Transverse colon (tissue), 4 donors: ENCODE results near the gene GPR62. TPM values are rescaled to one million over a fixed set of nuclear protein-coding genes. Genes with fewer than 3 reads are reported as not detected.

Experiments
- DNase-seq: peaks from one replicate; pipeline ENCODE4 v3.0.0-alpha.2; 2019
- H3K27ac ChIP-seq, 4 donors: fragments of 200-600 bp; sonication (generic); 2 replicates each; pipeline ENCODE4 v1.5.1; 2016 to 2018; ENCODE audit warnings: inconsistent platforms in 4 of 4
- H3K27me3 ChIP-seq: fragments of 200-600 bp; sonication (generic); 2 replicates; pipeline ENCODE4 v1.5.1; 2017; ENCODE audit warnings: inconsistent platforms
- H3K36me3 ChIP-seq, 4 donors: fragments of 200-600 bp; sonication (generic); 2 replicates each; pipeline ENCODE4 v1.5.1; 2017 to 2019; ENCODE audit warnings: inconsistent platforms in 4 of 4
- H3K4me1 ChIP-seq, 4 donors: fragments of 200-600 bp; sonication (generic); 2 replicates each; pipeline ENCODE4 v1.5.1; 2017 to 2020; ENCODE audit warnings: inconsistent platforms in 4 of 4
- H3K4me3 ChIP-seq, 4 donors: fragments of 200-600 bp; sonication (generic); 1 replicate in 1 of 4; 2 replicates in 3 of 4; pipeline versions ENCODE4 v1.5.1 to v1.6.1; 2017 to 2019; ENCODE audit warnings: inconsistent platforms in 4 of 4
- H3K9me3 ChIP-seq, 2 donors: fragments of 200-600 bp; sonication (generic); 2 replicates each; pipeline ENCODE4 v1.5.1; 2017 to 2019; ENCODE audit warnings: inconsistent platforms in 2 of 2
- CTCF ChIP-seq, 5 experiments: fragments of 200-600 bp in 3 of 5; fragments of 450-650 bp in 2 of 5; sonication (generic) in 3 of 5; IDR thresholded peaks; 1 replicate in 2 of 5; 2 replicates in 3 of 5; pipeline ENCODE4 v1.5.1; 2016 to 2017; ENCODE audit warnings: antibody characterized with exemption in 5 of 5, inconsistent platforms in 3 of 5, mild to moderate bottlenecking in 2 of 5, moderate library complexity in 1 of 5
- EP300 ChIP-seq: sonication (generic); formaldehyde crosslinking; IDR thresholded peaks from one replicate; pipeline ENCODE4 v1.6.1; 2017; ENCODE audit warnings: antibody characterized with exemption, low read depth
- POLR2A ChIP-seq: fragments of 450-650 bp; IDR thresholded peaks from one replicate; pipeline ENCODE4 v1.6.1; 2016; ENCODE audit warnings: antibody characterized with exemption, mild to moderate bottlenecking, moderate library complexity
- POLR2AphosphoS5 ChIP-seq, 3 donors: sonication (generic); formaldehyde crosslinking; IDR thresholded peaks; one replicate each; pipeline ENCODE4 v1.6.1; 2016; ENCODE audit warnings: antibody characterized with exemption in 3 of 3
- WGBS, 2 donors: methylation state at CpG; one replicate each; pipeline ENCODE4 v1.1.5; 2018; ENCODE audit warnings: low coverage in 1 of 2; 5-methylcytosine and 5-hydroxymethylcytosine counted together
- in situ Hi-C, 4 donors: fragments of 200-750 bp; cut with MboI; loops; one replicate each; pipeline versions ENCODE4 v1.15.0 to v1.15.1; 2017; ENCODE audit warnings: low sequenced_read_pairs in 3 of 4, low pct_ligation_motif_present in 1 of 4, low pct_unique_long_range_greater_than_20kb in 1 of 4
- intact Hi-C: fragments of 100-400 bp; cut with DNase I; formaldehyde crosslinking; loops from one replicate; pipeline ENCODE4 v1.15.1; 2023; ENCODE audit warnings: low total_unique reads
- total RNA-seq, 4 donors: library from RNA; depleted of rRNA; stranded (reverse); fragments of >200 nt; gene quantifications; one replicate each; pipeline ENCODE4 v1.1.0, GENCODE V29; 2016

GPR62 gene
- total RNA-seq, 4 donors from 2014 or later = not detected

GRCh38 chr3:51994530-51994929, 39.3 kb downstream of the GPR62 start:
- TF ChIP-seq CTCF (IDR thresholded peaks at IDR 0.05) (no peak), EP300 (no peak), POLR2A (no peak), POLR2AphosphoS5 (IDR thresholded peaks at IDR 0.05) (no peak)
- peak overlapping the region in 3 of 4 donors; percentile 85 to 94 (median 88) for H3K27ac ChIP-seq
- intact Hi-C loops (no loop called here), in situ Hi-C loops (no loop called here)
- peaks cover 4% of the 10 kb centered on the region for H3K27me3 ChIP-seq
- WGBS, 2 donors = 67% methylated on average over 2 of the region's 2 CpGs; no CpG with 5 or more reads in 1 of the 2 donors
- H3K4me1 ChIP-seq = peaks cover 8 to 24% (median 14%) of the 10 kb centered on the region in 4 donors
- H3K36me3 ChIP-seq = peaks cover 0 to 18% (median 7%) of the 10 kb centered on the region in 4 donors
- DNase-seq = no peak
- H3K9me3 ChIP-seq = no peaks in the 10 kb centered on the region
- H3K4me3 ChIP-seq = peak overlapping the region in 2 of 4 donors; percentile 64 to 95

- Histone ChIP-seq H3K36me3 (peaks cover 0 to 18% (median 7%) of the 10 kb centered on the region in 4 donors), H3K27ac (peak within 1 kb of the TSS; percentile 83 to 94 (median 86)), H3K4me3 (peak within 1 kb of the TSS; percentile 50 to 95 (median 57)), H3K9me3 (no peaks in the 10 kb centered on the region), H3K4me1 (peaks cover 8 to 24% (median 14%) of the 10 kb centered on the region in 4 donors), H3K27me3 (peaks cover 4% of the 10 kb centered on the region)
- 0% methylated on average over 2 to 40 of the region's 40 CpGs for WGBS, 2 donors
- intact Hi-C loops (no loop called here), in situ Hi-C loops (no loop called here)
- TF ChIP-seq POLR2AphosphoS5 (IDR thresholded peaks at IDR 0.05) (peak; percentile 75 to 93 (median 82)), EP300 (no peak), POLR2A (peak; percentile 75), CTCF (IDR thresholded peaks at IDR 0.05) (peak in 3 of 5 experiments; percentile 14 to 18 (median 17))
- peak; percentile 95 for DNase-seq
These were observed 40.4 kb downstream of the GPR62 start, which contains the start of gene RPL29 for GRCh38 chr3:51995346-51996163. Gene RPL29 (minus strand): TSS chr3:51995895. CDS start chr3:51995461, 434 bp downstream.

- peaks cover 10 to 29% (median 15%) of the 10 kb centered on the region in 4 donors for H3K4me1 ChIP-seq
- intact Hi-C loops = no loop called here
- H3K4me3 ChIP-seq = no peak overlapping the region
- no peak for DNase-seq
- H3K27ac ChIP-seq = no peak overlapping the region
- in situ Hi-C loops = no loop called here
- WGBS, 2 donors = 49 to 67% methylated on average over 1 to 2 of the region's 2 CpGs
- H3K27me3 ChIP-seq = peaks cover 4% of the 10 kb centered on the region
- TF ChIP-seq CTCF (IDR thresholded peaks at IDR 0.05) (no peak), EP300 (no peak), POLR2AphosphoS5 (IDR thresholded peaks at IDR 0.05) (no peak), POLR2A (no peak)
- H3K9me3 ChIP-seq = no peaks in the 10 kb centered on the region
- H3K36me3 ChIP-seq = peaks cover 0 to 18% (median 7%) of the 10 kb centered on the region in 4 donors
These were observed 42.0 kb downstream of the GPR62 start for GRCh38 chr3:51997172-51997571.

GRCh38 chr3:51997935-51998596, 42.9 kb downstream of the GPR62 start:
- Histone ChIP-seq H3K4me3 (no peak overlapping the region), H3K36me3 (peaks cover 0 to 18% (median 7%) of the 10 kb centered on the region in 4 donors), H3K4me1 (peaks cover 10 to 29% (median 15%) of the 10 kb centered on the region in 4 donors), H3K27ac (no peak overlapping the region), H3K27me3 (peaks cover 4% of the 10 kb centered on the region), H3K9me3 (no peaks in the 10 kb centered on the region)
- 47 to 100% methylated on average over 2 to 7 of the region's 7 CpGs for WGBS, 2 donors
- DNase-seq = no peak
- intact Hi-C loops (no loop called here), in situ Hi-C loops (no loop called here)
- no peak for TF ChIP-seq CTCF (IDR thresholded peaks at IDR 0.05)
- TF ChIP-seq POLR2AphosphoS5 (IDR thresholded peaks at IDR 0.05) = no peak
- no peak for TF ChIP-seq POLR2A
- no peak for TF ChIP-seq EP300
